OCI-LY3 (cell line): ENCODE measurements around the gene DCLK1.

ENCODE experiments used
- H2AFZ ChIP-seq: fragments of 200-600, 300-600 bp; shearing (Covaris generic); 2 replicates; pipeline ENCODE4 v1.6.0; 2014; ENCODE audit warnings: antibody characterized with exemption, low read depth, low read length
- H3K27ac ChIP-seq: fragments of 200-600, 300-600 bp; sonication (generic); 2 replicates; pipeline ENCODE4 v1.5.1; 2014; ENCODE audit warnings: mild to moderate bottlenecking, low read length, moderate library complexity, mixed read lengths
- H3K27me3 ChIP-seq: fragments of 200-600, 300-600 bp; sonication (generic); 2 replicates; pipeline ENCODE4 v1.6.1; 2014; ENCODE audit warnings: low read depth, low read length, mixed read lengths
- H3K36me3 ChIP-seq: fragments of 200-600, 300-600 bp; sonication (generic); replicated peaks from 2 replicates; pipeline ENCODE3; 2014; ENCODE audit warnings: low read depth, low read length, mixed read lengths
- H3K4me1 ChIP-seq: fragments of 300-600, 200-600 bp; sonication (generic); 2 replicates; pipeline ENCODE4 v1.6.1; 2014; ENCODE audit warnings: low read length, mixed read lengths
- H3K4me2 ChIP-seq: fragments of 200-600, 300-600 bp; sonication (generic); 2 replicates; pipeline ENCODE4 v1.6.1; 2014; ENCODE audit warnings: low read length, mixed read lengths
- H3K4me3 ChIP-seq: fragments of 300-600, 200-600 bp; sonication (generic); 2 replicates; pipeline ENCODE4 v1.5.1; 2014; ENCODE audit warnings: antibody characterized with exemption, mild to moderate bottlenecking, low read length, moderate library complexity
- H3K79me2 ChIP-seq: fragments of 300-600, 200-600 bp; shearing (Covaris generic); 2 replicates; pipeline ENCODE4 v1.6.1; 2014; ENCODE audit warnings: mild to moderate bottlenecking, low read length, mixed read lengths
- H3K9ac ChIP-seq: fragments of 300-600, 200-600 bp; shearing (Covaris generic); 2 replicates; pipeline ENCODE4 v1.6.0; 2014; ENCODE audit warnings: mild to moderate bottlenecking, low read length, moderate library complexity
- H3K9me3 ChIP-seq: fragments of 200-600, 300-600 bp; shearing (Covaris generic); 2 replicates; pipeline ENCODE4 v1.6.1; 2014; ENCODE audit warnings: low read length, mixed read lengths; ENCODE audit not compliant: insufficient read depth
- H4K20me1 ChIP-seq: fragments of 200-600, 300-600 bp; sonication (generic); 2 replicates; pipeline ENCODE4 v1.6.1; 2016; ENCODE audit warnings: low read length, mixed read lengths; ENCODE audit not compliant: insufficient read depth
- EZH2phosphoT487 ChIP-seq: fragments of 200-600 bp; shearing (Covaris generic); IDR thresholded peaks from 2 replicates; pipeline ENCODE4 v1.6.1; 2018; ENCODE audit warnings: antibody characterized with exemption, mixed run types, low read depth
- TF ChIP-seq, protein P1 (sequence below): fragments of 200-600, 300-600 bp; sonication (generic); IDR thresholded peaks from 2 replicates; pipeline ENCODE4 v1.5.1; 2014; ENCODE audit warnings: antibody characterized with exemption, low read length, low read depth

The DCLK1 gene

DNA sequence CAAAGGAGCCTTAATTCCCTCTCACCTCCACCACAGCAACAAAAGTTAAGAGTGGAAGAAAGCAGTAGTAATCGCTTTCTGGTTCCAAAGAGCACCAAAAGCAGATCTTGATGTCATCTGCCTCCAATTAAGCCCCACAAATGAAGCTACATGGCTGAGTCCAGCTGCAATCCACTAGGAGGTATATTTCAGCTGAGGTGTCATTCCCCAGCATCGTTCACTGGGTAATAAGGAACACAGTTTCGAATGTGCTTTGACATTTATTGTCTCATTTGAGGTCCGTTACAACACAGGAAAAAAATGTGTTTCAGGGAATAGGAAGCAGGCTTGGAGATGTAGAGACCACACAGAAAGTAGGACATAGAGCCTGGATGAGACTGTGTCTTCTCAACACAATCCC is 190.4 kb downstream of the DCLK1 start:
- H3K79me2 ChIP-seq: no peaks in the 10 kb centered on the region
- H3K27me3 ChIP-seq: no peaks in the 10 kb centered on the region
- H3K9me3 ChIP-seq: no peaks in the 10 kb centered on the region
- no peak overlapping the region for H3K9ac ChIP-seq
- H2AFZ ChIP-seq: no peak overlapping the region
- H3K4me2 ChIP-seq: no peak overlapping the region
- H3K4me1 ChIP-seq: no peaks in the 10 kb centered on the region
- no peaks in the 10 kb centered on the region for H4K20me1 ChIP-seq
- H3K4me3 ChIP-seq: no peak overlapping the region
- no peak for TF ChIP-seq EZH2phosphoT487
- TF ChIP-seq, protein P1, sequence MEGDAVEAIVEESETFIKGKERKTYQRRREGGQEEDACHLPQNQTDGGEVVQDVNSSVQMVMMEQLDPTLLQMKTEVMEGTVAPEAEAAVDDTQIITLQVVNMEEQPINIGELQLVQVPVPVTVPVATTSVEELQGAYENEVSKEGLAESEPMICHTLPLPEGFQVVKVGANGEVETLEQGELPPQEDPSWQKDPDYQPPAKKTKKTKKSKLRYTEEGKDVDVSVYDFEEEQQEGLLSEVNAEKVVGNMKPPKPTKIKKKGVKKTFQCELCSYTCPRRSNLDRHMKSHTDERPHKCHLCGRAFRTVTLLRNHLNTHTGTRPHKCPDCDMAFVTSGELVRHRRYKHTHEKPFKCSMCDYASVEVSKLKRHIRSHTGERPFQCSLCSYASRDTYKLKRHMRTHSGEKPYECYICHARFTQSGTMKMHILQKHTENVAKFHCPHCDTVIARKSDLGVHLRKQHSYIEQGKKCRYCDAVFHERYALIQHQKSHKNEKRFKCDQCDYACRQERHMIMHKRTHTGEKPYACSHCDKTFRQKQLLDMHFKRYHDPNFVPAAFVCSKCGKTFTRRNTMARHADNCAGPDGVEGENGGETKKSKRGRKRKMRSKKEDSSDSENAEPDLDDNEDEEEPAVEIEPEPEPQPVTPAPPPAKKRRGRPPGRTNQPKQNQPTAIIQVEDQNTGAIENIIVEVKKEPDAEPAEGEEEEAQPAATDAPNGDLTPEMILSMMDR: no peak
- no peak overlapping the region for H3K27ac ChIP-seq
- no peaks in the 10 kb centered on the region for H3K36me3 ChIP-seq

DNA sequence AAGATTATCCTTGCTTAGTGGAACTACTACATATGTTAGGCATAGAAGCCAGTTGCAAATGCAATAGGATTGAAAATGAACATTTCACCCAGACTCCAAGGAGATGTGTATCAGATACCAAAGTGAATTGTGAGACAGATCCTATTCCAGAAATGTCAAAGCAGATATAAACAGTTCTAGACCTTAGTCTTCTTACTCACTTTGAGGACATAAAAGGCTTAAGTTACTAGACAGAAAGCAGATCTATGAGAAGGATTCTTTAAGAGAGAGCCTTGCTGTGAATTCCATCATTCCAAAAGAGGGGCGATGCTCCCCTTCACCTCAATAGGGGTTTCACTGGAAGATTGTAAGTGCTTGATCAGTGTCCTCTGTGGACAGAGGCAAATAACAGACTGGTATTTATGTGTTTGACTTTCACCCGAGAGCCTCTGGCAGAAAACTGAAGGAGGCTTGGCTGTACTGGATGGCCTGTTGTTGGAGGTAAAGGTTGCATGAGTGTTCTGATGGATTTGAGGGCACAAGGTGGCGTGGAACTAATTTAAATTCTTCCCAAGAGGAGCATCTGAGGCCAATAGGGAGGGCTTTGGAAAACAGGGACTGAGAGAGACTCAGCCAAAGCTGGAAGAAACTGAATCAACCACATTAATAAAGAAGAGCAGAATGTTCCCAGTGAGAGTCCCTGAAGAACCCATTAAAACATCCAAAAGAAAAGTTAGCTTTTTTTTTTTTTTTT is 194.8 kb downstream of the DCLK1 start:
- Histone ChIP-seq H3K4me1 (no peaks in the 10 kb centered on the region), H3K36me3 (no peaks in the 10 kb centered on the region), H3K4me3 (no peak overlapping the region), H3K27me3 (no peaks in the 10 kb centered on the region), H3K9ac (no peak overlapping the region), H3K4me2 (no peak overlapping the region), H4K20me1 (no peaks in the 10 kb centered on the region), H3K79me2 (no peaks in the 10 kb centered on the region), H3K9me3 (peaks cover 14% of the 10 kb centered on the region; the same call in 1 of the 2 replicates), H3K27ac (no peak overlapping the region), H2AFZ (no peak overlapping the region)
- TF ChIP-seq EZH2phosphoT487: no peak
- TF ChIP-seq, protein P1: no peak

DNA sequence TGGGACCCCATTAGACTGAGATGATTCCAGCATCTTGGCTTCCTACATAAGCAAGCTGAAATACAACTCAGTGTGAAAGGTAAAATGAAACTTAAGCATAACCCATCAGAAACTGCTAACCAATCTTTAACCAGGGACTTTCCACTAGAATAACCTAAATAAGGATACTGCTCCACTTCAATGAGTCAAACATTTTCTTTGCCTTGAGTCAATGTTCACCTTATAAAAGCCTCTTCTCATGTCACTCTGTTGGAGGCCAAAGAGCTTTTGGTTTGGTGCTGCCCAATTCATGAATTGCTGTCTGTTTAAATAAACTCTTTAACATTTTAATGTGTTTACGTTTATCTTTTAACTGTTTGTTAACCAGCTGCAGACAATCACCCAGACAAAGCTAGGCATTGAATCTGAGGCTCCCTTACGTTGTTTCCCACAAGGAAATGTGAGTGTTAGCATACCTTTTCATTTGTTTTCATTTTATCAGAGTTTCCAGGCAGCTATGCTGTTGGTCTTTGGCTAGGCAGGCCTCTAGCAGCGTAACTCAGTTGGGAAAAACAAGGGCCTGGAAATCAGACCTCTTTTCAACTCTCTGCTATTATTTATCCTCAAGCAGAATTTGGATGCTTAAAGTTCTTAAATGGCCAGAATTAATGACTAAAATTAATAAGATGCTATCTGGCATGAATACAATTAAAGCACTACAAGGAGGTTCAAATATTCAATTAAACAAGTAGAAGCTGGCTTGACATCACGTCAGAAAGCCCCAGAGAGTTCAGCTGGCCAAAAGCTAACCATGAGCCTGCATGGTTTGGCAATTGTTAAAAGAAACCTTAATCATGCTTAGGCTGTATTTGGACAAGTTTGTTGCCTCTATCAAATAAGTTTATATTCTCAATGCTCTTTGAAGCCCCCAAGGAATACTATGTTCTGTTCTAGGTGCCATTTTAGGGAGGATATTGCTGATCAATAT is 200.2 kb downstream of the DCLK1 start:
- Histone ChIP-seq H3K4me1 (peaks cover 8% of the 10 kb centered on the region; the same call in 1 of the 2 replicates), H3K27ac (no peak overlapping the region), H2AFZ (no peak overlapping the region), H3K9me3 (peaks cover 27% of the 10 kb centered on the region; the same call in 1 of the 2 replicates), H3K36me3 (no peaks in the 10 kb centered on the region), H3K27me3 (no peaks in the 10 kb centered on the region), H3K4me3 (no peak overlapping the region), H3K9ac (no peak overlapping the region), H4K20me1 (no peaks in the 10 kb centered on the region), H3K4me2 (no peak overlapping the region), H3K79me2 (no peaks in the 10 kb centered on the region)
- TF ChIP-seq EZH2phosphoT487: no peak
- TF ChIP-seq, protein P1: no peak

DNA sequence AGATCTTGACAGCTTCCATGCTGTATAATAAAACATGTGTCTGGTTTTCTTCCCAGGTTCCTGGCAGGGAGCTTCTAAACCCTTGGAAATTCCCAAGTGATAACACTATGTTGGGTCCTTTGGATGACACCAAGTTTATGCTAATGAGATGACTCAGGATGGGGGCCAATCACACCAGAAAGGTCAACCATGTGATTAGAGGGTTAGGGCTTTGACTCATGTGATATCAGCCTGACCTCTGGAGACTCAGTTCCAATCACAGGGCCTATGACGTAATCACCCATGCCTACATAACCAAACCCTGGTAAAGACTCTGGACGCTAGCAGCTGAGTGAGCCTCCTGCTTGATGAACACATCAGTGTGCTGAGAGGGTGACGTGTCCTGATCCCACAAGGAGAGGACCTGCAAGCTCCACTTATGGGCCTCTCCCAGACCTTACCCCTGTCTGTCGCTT is 203.6 kb downstream of the DCLK1 start:
- H3K27me3 ChIP-seq: no peaks in the 10 kb centered on the region; the same call in 1 of the 2 replicates
- H3K36me3 ChIP-seq: no peaks in the 10 kb centered on the region
- no peak overlapping the region for H3K4me3 ChIP-seq
- no peak for TF ChIP-seq EZH2phosphoT487
- TF ChIP-seq, protein P1: no peak
- H3K27ac ChIP-seq: no peak overlapping the region
- H3K9me3 ChIP-seq: peaks cover 23% of the 10 kb centered on the region; the same call in 1 of the 2 replicates
- H2AFZ ChIP-seq: no peak overlapping the region
- H3K4me1 ChIP-seq: peaks cover 8% of the 10 kb centered on the region; the same call in 1 of the 2 replicates
- H3K4me2 ChIP-seq: no peak overlapping the region
- no peaks in the 10 kb centered on the region for H3K79me2 ChIP-seq
- no peak overlapping the region for H3K9ac ChIP-seq
- no peaks in the 10 kb centered on the region for H4K20me1 ChIP-seq
